Measurements from ENCODE around the gene SOST.

- TF ChIP-seq, protein P1, sequence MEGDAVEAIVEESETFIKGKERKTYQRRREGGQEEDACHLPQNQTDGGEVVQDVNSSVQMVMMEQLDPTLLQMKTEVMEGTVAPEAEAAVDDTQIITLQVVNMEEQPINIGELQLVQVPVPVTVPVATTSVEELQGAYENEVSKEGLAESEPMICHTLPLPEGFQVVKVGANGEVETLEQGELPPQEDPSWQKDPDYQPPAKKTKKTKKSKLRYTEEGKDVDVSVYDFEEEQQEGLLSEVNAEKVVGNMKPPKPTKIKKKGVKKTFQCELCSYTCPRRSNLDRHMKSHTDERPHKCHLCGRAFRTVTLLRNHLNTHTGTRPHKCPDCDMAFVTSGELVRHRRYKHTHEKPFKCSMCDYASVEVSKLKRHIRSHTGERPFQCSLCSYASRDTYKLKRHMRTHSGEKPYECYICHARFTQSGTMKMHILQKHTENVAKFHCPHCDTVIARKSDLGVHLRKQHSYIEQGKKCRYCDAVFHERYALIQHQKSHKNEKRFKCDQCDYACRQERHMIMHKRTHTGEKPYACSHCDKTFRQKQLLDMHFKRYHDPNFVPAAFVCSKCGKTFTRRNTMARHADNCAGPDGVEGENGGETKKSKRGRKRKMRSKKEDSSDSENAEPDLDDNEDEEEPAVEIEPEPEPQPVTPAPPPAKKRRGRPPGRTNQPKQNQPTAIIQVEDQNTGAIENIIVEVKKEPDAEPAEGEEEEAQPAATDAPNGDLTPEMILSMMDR (IDR thresholded peaks at IDR 0.05; ENCODE audit: insufficient read depth, low read depth, low read length) = no peak
- TF ChIP-seq EZH2 (IDR thresholded peaks at IDR 0.05; ENCODE audit: insufficient read depth, low read length) = no peak
Observed at GRCh38 chr17:43717913-43718312, 40.7 kb downstream of the SOST start.
